HG03095 (cell line): ENCODE measurements around the gene RGPD3.
"Not testable (repeated sequence)": the region's sequence is repeated elsewhere in the genome, so short reads cannot be mapped to it uniquely, and the experiment has no call there.

ENCODE experiments used
- ATAC-seq: cut with Tn5 transposase; IDR thresholded peaks from one replicate; pipeline ENCODE4 v1.9.1; 2021; ENCODE audit warnings: moderate library complexity; ENCODE audit not compliant: unreplicated experiment

The RGPD3 gene

DNA sequence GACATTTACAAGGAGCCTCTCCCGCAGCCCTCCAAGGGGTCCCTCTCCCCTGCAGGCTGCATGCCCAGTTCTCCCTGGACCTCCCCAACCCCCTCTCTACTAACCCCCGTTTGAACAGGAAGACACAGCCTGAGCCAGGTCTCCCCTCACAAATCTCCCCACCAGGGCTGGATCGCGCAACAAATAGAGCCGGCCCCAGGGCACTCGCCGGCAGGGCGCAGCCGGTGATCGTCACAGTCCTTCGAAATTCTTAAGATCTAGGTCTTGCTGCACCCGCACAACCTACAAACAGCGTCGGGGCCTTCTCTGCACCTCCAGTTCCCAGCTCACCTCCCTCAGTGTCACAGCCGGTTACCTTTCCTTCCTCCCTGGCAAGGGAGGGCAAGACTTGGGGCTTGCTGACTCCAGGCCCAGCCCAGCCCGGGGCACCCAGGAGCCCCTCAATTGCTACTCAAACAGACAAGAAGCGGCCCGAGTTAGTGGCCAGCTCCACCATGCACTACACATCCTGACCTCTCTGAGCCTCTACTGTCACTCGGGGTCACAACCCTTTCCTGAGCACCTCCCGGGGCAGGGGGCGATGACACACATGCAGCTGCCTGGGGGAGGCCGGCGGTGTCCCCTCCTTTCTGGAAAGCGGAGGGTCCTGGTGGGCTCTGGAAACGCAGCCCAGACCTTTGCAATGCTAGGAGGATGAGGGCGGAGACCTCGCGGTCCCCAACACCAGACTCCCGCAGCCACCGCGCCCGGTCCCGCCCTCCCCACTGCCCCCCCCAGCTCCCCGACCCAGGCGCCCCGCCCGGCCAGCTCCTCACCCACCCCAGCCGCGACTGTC, 18.6 kb upstream of the RGPD3 start, which contains the start of gene CD8B2:
Gene CD8B2 (plus strand): TSS at position 814 of the 835 bp plus-strand sequence. CDS start 63 bp downstream, outside the sequence.
- not testable (repeated sequence) for ATAC-seq

DNA sequence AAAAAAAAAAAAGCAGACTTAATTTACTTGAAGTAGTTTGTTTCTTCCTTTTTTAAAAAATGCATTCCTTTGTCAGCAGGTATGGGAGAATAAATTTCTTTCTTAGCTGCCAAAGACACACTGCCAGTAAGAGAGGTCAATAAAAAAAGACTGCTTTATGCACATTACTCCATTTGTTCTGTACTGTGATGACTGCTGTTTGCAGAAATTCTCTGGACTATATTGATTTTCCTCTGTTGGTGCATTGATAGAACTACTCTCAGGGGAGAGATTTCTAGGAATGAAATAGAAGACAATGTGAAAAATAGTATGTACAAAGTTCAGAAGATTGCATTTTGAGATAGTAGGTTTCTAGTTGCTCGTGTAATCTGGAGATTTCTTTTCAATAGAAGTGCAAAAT, 11.3 kb upstream of the RGPD3 start:
- not testable (repeated sequence) for ATAC-seq

DNA sequence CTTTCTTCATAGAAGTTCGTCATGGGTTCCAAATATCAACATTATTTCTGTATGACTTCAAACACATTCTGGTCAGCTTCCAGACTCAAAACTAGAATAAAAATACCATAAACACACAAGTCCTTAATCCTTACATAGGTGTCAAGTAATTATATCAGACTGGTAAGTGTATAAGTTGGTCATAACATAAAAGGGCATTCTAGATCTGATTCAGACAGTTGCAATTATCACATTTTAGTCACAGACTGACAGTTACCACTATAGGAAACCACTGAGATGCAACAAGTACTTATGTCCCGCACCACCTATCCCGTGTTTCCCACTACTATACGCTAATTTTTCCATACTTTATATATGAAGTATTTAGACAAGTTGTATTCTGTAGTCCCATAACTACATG, 9.4 kb upstream of the RGPD3 start:
- ATAC-seq = not testable (repeated sequence)

DNA sequence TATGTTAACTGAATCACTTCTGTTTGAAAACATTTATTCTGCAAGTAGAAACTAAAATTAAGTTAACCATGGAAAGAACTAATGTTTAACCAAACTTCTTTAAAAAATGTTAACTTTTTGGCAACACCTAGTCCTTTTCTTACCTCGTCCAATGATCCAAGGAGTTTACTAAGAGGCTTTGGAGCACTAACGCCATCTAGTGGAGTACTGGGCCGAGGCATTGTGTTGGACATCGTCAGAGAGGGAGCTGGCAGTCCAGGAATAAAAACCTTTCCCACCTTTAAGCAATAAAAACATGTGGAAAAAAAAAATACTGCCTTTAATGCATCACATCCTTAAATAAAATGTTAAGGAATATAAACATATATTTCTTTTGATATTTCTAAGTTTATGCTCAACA, 2.4 kb upstream of the RGPD3 start:
- not testable (repeated sequence) for ATAC-seq

DNA sequence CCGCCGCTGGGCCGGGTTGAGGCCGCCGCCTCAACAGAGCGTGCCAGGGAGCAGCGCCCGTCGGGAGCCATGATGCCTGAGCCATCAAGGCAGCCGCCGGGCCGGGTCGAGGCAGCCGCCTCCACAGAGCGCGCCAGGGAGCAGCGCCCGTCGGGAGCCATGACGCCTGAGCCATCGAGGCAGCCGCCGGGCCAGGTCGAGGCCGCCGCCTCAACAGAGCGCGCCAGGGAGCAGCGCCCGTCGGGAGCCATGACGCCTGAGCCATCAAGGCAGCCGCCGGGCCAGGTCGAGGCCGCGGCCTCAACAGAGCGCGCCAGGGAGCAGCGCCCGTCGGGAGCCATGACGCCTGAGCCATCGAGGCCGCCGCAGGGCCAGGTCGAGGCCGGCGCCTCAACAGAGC, 697 bp downstream of the RGPD3 start:
- not testable (repeated sequence) for ATAC-seq

DNA sequence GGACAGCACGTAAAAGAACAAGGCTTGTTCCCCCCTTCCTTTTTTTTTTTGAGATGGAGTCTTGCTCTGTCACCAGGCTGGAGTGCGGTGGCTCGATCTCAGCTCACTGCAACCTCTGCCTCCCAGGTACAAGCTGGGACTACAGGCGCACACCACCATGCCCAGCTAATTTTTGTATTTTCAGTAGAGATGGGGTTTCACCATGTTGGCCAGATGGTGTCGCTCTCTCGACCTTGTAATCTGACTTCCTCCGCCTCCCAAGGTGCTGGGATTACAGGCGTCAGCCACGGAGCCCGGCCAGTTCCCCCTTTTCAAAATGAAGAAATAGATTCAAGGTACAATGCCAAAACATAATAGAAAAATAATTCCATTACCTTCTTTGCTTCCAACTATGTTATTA, 6.3 kb downstream of the RGPD3 start:
- ATAC-seq = not testable (repeated sequence)

DNA sequence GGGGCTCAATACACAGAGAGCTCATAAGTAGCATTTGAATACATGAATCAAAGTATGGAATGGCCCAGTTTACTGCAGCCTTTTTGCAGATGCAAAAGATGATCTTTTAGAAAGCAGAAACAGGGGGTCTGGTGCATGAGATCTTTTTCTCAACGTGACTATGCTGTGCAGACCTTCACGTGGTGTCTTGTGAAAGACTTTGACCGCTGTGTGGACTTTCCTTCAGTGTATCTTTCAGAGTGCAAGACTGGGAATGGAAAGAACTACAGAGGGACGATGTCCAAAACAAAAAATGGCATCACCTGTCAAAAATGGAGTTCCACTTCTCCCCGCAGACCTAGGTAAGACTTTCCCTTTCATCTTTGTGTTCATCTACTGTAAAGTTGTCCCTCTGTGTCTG, 77.5 kb downstream of the RGPD3 start:
- not testable (repeated sequence) for ATAC-seq

DNA sequence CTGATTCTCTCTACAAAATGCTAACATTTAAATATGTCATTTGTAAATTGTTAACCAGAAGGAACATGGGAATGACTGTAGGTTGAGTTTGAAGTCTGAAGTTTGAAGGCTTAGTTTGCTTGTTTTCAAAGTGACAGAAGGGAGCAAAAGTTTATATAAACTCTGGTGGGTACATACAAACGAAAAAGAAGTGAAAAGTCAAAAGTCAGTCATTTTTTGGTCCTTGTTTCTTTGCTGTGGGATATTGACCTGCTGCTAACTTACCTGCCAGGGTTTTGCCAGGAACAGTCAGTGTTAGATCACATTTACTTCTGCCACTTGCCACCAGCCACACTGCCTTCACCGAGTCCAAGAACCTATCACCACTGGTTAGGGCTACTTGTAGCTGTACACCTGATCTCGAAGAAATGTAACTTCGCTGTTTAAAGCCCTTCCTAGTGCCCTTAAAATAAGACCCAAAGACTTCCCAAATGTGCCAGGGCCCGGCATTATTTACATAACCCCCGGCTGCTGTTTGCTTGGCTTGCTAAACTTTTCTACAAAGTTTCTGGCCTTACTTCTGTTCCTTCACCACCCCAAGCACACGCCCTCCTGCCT, 79.3 kb downstream of the RGPD3 start:
- not testable (repeated sequence) for ATAC-seq

DNA sequence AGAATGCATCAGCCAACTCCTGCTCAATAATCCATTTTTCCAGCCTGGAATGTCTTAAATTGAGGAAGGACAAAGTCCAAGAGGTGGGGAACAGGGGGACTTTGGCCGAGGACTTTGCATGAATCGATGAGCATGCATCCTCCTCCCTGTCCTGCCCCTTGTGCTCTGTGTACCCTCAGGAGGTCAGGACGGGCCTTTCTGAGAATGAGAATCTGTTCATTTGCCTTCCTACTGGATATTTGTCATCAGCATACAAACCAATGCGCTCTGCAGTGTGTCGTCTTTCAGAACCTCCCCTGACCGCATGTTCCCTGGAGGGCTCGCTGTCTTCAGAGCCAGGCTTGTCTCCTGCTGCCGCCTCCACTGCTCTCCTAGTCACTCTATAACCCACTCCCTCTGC, 83.7 kb downstream of the RGPD3 start:
- not testable (repeated sequence) for ATAC-seq

DNA sequence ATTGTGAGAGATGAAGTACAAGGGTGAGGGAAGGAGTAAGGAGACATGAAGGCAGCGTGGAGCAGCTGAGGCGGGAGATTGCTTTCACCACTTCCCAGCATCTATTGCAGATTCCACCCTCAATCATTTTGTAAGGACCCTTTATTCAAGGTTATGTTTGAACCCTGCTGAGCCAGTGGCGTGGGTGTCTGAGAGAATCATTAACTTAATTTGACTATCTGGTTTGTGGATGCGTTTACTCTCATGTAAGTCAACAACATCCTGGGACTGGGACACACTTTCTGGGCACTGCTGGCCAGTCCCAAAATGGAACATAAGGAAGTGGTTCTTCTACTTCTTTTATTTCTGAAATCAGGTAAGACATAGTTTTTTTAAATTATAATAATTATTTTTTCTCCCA, 86.3 kb downstream of the RGPD3 start:
- not testable (repeated sequence) for ATAC-seq

DNA sequence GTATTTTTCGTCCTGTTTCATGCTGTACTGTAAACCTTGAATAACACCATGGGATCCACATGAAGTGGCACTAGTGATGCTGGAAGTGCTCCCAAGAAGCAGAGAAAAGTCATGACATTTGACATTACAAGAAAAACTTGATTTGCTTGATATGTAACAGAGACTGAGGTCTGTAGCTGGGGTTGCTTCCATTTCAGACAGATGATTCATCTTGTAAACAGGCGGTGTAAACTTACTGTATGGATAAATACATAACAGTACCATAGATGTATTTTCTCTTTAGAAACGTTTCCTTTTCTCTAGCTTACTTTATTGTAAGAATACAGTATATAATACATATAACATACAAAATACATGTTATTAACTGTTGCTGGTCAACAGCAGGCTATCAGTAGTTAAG, 88.6 kb downstream of the RGPD3 start:
- ATAC-seq = not testable (repeated sequence)

DNA sequence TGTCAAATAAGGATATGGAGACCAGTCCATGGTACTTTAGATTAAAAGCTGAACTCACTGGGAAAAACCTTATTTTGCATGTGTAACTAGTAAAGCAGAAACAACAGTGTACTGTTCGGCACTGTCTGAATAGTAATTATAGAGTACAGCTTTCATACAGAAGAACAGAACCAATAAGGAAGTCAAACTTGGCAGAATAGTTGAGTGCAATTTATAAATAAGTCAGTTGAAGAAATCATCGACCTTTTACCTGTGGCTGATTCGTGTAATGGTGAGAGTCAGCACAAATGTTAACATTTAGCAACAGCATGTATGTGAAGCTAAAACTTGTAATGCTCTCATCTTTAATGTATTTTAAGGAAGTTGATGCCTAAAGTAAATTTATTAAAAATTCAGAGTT, 99.0 kb downstream of the RGPD3 start:
- not testable (repeated sequence) for ATAC-seq

DNA sequence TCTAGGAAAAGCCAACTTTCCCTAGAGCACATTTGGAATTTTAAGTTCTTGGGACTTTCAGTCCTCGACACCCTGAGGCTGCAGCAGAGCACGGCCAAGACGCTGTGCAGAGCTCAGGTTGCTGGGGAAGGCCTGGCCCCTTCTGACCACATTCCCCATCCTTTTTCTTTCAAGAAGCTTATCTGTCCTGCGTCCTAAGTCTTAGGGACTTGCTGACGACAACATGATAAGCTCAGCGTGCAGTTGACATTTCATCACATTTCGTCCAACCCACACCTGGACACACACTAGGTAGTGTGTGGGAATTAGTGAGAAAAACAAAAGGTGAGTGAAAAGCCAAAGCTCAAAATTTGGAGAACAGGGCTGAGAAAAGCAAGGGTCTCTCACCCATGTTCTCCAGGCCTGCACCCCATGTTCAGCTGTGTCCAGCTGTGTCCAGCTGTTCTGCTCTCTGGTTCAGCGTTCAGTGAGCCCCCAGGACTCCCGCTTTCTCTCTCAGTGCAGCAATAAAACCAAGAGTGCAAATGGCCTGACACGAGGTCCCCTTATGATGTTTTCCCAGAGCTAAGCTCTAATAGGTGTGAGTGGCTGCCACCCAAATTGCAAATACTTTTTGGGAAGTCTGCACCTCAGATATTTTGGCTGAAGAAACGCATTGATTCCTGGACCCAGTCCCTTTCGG, 101.9 kb downstream of the RGPD3 start:
- ATAC-seq = no peak

DNA sequence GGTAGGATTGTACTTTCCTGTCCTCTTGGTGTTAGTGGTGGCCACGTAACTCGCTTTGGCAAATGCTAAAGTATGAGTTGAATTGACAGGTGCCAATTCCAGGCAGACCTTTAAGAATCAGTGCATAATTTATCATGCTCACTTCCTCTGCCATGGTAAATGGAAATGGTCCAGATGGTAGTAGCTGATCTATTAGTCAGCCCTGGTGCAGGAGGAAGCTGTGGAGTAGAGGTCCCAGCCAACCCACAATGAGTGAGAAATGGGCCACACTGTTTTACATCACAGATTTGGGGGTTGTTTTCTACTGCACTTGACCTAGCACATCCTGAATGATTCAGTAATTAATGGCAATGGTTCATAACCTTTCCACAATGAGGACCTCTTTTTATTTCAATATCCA, 104.4 kb downstream of the RGPD3 start:
- ATAC-seq = no peak

DNA sequence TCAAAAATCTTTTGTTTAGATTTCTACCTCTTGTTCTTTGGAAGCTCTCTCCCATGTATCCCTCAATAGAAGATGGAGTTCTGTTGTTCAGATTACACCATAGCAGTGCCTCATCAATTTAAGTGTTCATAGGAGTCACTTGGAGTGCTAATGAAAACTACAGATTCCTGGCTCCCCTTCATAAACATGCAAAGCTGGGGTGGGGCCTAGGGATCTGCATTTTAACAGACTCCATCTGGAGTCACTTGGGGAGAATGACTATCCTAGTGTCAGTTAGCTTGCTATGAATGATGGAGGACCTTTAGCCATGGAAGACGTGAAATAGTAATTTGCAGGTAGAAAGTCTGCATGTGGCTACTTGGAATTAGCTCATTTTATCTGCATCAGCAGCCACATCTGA, 105.4 kb downstream of the RGPD3 start:
- no peak for ATAC-seq

DNA sequence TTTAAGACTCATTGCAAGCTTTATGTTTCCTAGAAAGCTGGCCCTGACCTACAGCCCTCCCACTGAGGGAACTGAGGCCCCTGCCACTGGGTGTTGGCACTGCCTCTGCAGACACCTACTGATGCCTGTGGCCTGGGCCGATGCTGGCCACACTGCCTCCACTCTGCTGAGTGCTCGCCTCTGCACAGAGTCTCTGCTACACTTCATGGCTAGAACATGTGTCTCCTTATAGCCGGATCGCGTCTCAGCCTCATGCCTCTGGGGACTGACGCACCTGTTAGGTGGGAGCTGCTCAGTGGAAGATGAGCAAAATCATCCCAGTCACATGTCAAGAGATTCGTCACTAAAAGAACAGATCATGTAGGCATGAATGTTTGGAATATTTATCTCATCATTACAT, 108.7 kb downstream of the RGPD3 start:
- ATAC-seq = no peak

DNA sequence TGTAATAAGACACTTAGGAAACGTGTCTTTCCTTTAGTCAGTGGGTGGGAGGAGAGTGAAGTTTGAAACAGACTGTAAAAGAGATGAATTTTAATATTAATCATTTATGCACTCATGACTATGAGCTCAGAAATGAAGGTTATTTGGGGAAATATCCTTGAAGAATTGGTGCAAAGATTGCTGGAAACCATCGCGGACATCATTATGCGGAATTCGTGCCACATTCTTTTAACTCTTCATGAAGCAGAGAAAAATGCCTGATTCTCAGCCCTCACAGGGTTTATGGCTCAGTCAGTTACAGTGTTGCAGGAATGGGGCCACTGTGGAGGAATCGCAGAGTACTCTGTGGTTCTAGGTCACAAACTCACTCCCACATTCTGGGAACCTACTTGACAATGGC, 109.7 kb downstream of the RGPD3 start:
- ATAC-seq = no peak

DNA sequence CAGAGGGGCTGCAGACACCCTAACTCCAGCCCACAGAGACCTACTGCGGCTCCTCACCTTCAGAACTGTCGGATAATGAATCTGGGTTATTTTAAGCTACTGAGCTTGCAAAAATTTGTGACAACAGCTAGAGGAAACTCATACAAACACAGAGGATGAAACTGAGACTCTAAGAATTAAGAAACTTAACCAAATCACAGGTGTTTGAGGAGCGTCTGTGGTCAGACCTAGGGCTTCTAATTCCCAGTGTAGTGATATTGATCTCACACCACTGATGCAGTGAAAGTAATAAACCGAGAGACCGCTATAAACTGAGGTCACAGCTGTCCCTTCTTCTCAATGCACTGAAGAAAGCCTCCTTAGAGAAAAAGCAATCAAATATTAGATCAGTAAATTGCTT, 110.1 kb downstream of the RGPD3 start:
- ATAC-seq = peak; percentile 98

DNA sequence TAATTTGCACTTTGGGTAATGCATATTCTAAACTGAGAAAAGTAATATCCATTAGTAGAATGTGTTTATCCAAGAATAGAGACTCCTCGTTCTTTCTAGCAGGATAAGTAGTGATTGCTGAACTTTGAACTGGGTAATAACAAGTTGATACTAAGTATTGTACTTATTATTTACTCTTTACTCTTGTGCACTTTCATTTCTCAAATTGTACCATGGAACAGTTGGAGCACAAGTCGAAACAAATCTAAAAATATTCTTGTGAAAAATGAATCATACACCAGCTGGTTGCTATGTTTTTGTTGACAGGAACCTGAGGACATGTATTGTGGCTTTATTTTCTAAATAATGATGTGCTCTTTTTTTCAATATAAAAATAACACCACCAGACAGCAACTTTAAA, 111.9 kb downstream of the RGPD3 start:
- no peak for ATAC-seq

DNA sequence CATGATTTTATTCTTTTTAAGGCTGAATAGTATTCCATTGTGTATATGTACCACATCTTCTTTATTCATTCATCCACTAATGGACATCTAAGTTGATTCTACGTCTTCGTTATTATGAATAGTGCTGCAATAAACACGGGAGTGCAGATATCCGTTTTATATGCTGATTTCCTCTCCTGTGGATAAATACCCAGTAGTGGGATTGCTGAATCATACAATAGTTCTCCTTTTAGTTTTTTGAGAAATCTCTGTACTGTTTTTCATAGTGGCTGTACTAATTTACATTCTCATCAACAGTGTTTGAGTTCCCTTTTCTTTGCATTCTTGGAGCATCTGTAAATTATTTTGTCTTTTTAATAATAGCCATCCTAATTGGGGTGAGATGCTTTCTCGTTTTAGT, 114.5 kb downstream of the RGPD3 start:
- ATAC-seq = no peak

DNA sequence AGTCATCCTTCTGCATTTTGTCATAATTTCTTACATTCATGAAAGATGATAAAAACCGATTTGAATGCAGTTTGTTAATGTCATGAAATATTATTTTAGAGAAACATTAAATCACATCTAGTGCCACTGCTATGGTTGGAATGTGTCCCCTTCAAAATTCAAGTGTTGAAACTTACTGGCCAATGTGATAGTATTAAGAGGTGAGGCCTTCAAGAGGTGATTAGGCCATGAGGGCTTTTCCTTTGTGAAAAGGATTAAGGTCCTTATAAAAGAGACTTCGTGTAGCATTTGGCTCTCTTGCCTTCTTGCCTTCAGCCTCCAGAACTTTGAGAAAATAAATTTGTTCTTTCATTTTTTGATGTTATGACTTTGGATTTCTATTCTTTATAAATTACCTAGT, 117.2 kb downstream of the RGPD3 start:
- ATAC-seq = no peak

DNA sequence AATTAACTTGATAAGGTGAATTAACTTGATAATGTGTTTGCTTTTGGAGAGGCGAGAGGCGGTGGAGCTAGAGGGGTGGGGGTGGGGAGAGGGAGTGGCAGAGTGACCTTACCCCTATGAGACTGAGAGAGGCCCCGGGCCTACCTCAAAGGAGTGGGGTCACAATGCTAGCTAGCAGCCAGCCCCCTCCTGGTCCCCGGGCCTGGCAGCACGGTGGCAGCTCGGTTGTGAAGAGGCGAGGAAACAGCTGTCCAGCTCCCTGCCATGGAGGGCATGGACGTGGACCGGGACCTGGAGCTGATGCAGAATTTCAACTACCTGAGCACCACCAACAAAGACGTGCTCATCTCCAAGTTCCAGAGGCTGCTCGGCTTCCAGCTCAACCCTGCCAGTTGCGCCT, 123.9 kb downstream of the RGPD3 start:
- ATAC-seq = no peak
